Hepatocyte (in vitro differentiated cells): ENCODE data around the gene CCDC112. TPM values are rescaled to one million over a fixed set of nuclear protein-coding genes. Genes with fewer than 3 reads are reported as not detected.

Experiments used
- DNase-seq: peaks from one replicate; pipeline ENCODE4 v3.0.0-alpha.2; 2016; ENCODE audit warnings: low spot score
- H2AFZ ChIP-seq: fragments of 200-600 bp; sonication (generic); 2 replicates; pipeline ENCODE4 v1.6.0; 2016; ENCODE audit warnings: antibody characterized with exemption, mild to moderate bottlenecking
- H3K27ac ChIP-seq: fragments of 200-600 bp; sonication (generic); 2 replicates; pipeline ENCODE4 v1.5.1; 2016; ENCODE audit warnings: mild to moderate bottlenecking
- H3K27me3 ChIP-seq: fragments of 200-600 bp; sonication (generic); 2 replicates; pipeline ENCODE4 v1.6.1; 2016
- H3K36me3 ChIP-seq: fragments of 200-600 bp; sonication (generic); replicated peaks from 2 replicates; pipeline ENCODE4 v1.5.1; 2016; ENCODE audit warnings: low read depth; ENCODE audit not compliant: insufficient read depth
- H3K4me1 ChIP-seq: fragments of 200-600 bp; sonication (generic); 2 replicates; pipeline ENCODE4 v1.5.1; 2016; ENCODE audit warnings: mild to moderate bottlenecking, moderate library complexity; ENCODE audit not compliant: insufficient read depth
- H3K4me2 ChIP-seq: fragments of 200-600 bp; sonication (generic); 2 replicates; pipeline ENCODE4 v1.6.0; 2016
- H3K4me3 ChIP-seq: fragments of 200-600 bp; sonication (generic); 2 replicates; pipeline ENCODE4 v1.5.1; 2016; ENCODE audit warnings: mild to moderate bottlenecking
- H3K79me2 ChIP-seq: fragments of 200-600 bp; sonication (generic); 2 replicates; pipeline ENCODE4 v1.6.0; 2017; ENCODE audit warnings: mild to moderate bottlenecking
- H3K9me2 ChIP-seq: fragments of 200-600 bp; sonication (generic); replicated peaks from 2 replicates; pipeline ENCODE4 v1.6.0; 2017; ENCODE audit warnings: mild to moderate bottlenecking; ENCODE audit not compliant: insufficient read depth
- H3K9me3 ChIP-seq: fragments of 200-600 bp; sonication (generic); 2 replicates; pipeline ENCODE4 v1.5.1; 2016; ENCODE audit warnings: low read depth, mild to moderate bottlenecking
- H4K20me1 ChIP-seq: fragments of 200-600 bp; sonication (generic); 2 replicates; pipeline ENCODE4 v1.6.0; 2016; ENCODE audit warnings: mild to moderate bottlenecking; ENCODE audit not compliant: insufficient read depth, poor library complexity, severe bottlenecking
- CTCF ChIP-seq: fragments of 200-600 bp; sonication (generic); IDR thresholded peaks from 2 replicates; pipeline ENCODE4 v1.5.1; 2016; ENCODE audit warnings: antibody characterized with exemption, mild to moderate bottlenecking; ENCODE audit not compliant: poor library complexity
- EZH2 ChIP-seq: fragments of 200-600 bp; sonication (generic); IDR thresholded peaks from 2 replicates; pipeline ENCODE4 v1.6.1; 2016; ENCODE audit warnings: antibody characterized with exemption, mild to moderate bottlenecking, borderline replicate concordance
- EZH2phosphoT487 ChIP-seq: fragments of 200-600 bp; sonication (generic); IDR thresholded peaks from one replicate; pipeline ENCODE4 v1.6.1; 2018; ENCODE audit warnings: antibody characterized with exemption, mild to moderate bottlenecking, low read depth, moderate library complexity; ENCODE audit not compliant: unreplicated experiment, severe bottlenecking
- whole genome bisulfite sequencing: methylation state at CpG from one replicate; pipeline ENCODE4 v1.1.6; 2016; ENCODE audit warnings: low lambda C conversion rate; ENCODE audit errors: missing lambda C conversion rate; 5-methylcytosine and 5-hydroxymethylcytosine counted together
- polyA plus RNA-seq: library from polyadenylated mRNA; unstranded; fragments of >200 nt; fragmentation: Nextera tagmentation; extraction: Ambion mirVana; gene quantifications from 2 replicates; pipeline ENCODE4 v1.2.1, GENCODE V29; 2016
- total RNA-seq: library from RNA; depleted of rRNA; stranded (reverse); fragments of >200 nt; gene quantifications from 2 replicates; pipeline ENCODE4 v1.2.3, GENCODE V29; 2014

The CCDC112 gene
- total and polyA plus RNA-seq, 2 experiments from 2014 or later: 3.7 to 4.2 TPM

- H3K79me2 ChIP-seq: peaks cover 5% of the 10 kb centered on the region
- no peaks in the 10 kb centered on the region for H3K9me3 ChIP-seq
- no peak for DNase-seq
- H3K27ac ChIP-seq: no peak overlapping the region
- no peak overlapping the region for H3K4me2 ChIP-seq
- H3K9me2 ChIP-seq: no peaks in the 10 kb centered on the region
- no peaks in the 10 kb centered on the region for H3K4me1 ChIP-seq
- H2AFZ ChIP-seq: no peak overlapping the region
- no peak for TF ChIP-seq EZH2
- no peak for TF ChIP-seq CTCF
- TF ChIP-seq EZH2phosphoT487: no peak
- H4K20me1 ChIP-seq: no peaks in the 10 kb centered on the region
- no peak overlapping the region for H3K4me3 ChIP-seq
- 82% methylated on average over 4 of the region's 4 CpGs for WGBS
- H3K27me3 ChIP-seq: no peaks in the 10 kb centered on the region
- no peaks in the 10 kb centered on the region for H3K36me3 ChIP-seq
Measured at GRCh38 chr5:115241881-115242642, 54.4 kb downstream of the CCDC112 start.

GRCh38 chr5:115237066-115237465 is 59.4 kb downstream of the CCDC112 start:
- WGBS: 67% methylated on average over 3 of the region's 3 CpGs
- Histone ChIP-seq H3K4me1 (no peaks in the 10 kb centered on the region), H4K20me1 (no peaks in the 10 kb centered on the region), H3K4me2 (no peak overlapping the region), H3K36me3 (no peaks in the 10 kb centered on the region), H3K27ac (no peak overlapping the region), H3K27me3 (no peaks in the 10 kb centered on the region), H3K4me3 (no peak overlapping the region), H3K9me2 (no peaks in the 10 kb centered on the region), H2AFZ (no peak overlapping the region), H3K9me3 (peaks cover 4% of the 10 kb centered on the region), H3K79me2 (peaks cover 5% of the 10 kb centered on the region)
- TF ChIP-seq EZH2 (no peak), EZH2phosphoT487 (no peak)
- DNase-seq: no peak

GRCh38 chr5:115236599-115236998 is 59.9 kb downstream of the CCDC112 start:
- no peaks in the 10 kb centered on the region for H3K27me3 ChIP-seq
- no peak for DNase-seq
- H3K4me3 ChIP-seq: no peak overlapping the region
- H4K20me1 ChIP-seq: no peaks in the 10 kb centered on the region
- WGBS: 82% methylated on average over 2 of the region's 2 CpGs
- peaks cover 5% of the 10 kb centered on the region for H3K79me2 ChIP-seq
- H3K4me1 ChIP-seq: no peaks in the 10 kb centered on the region
- no peaks in the 10 kb centered on the region for H3K9me2 ChIP-seq
- H3K27ac ChIP-seq: no peak overlapping the region
- peaks cover 4% of the 10 kb centered on the region for H3K9me3 ChIP-seq
- TF ChIP-seq CTCF: no peak
- no peak for TF ChIP-seq EZH2
- no peak for TF ChIP-seq EZH2phosphoT487
- H3K36me3 ChIP-seq: no peaks in the 10 kb centered on the region
- no peak overlapping the region for H2AFZ ChIP-seq
- no peak overlapping the region for H3K4me2 ChIP-seq

- WGBS: 99% methylated on average over 4 of the region's 4 CpGs
- Histone ChIP-seq H3K36me3 (no peaks in the 10 kb centered on the region), H3K9me3 (peaks cover 4% of the 10 kb centered on the region), H3K4me1 (no peaks in the 10 kb centered on the region), H3K27me3 (no peaks in the 10 kb centered on the region), H3K4me2 (no peak overlapping the region), H3K9me2 (no peaks in the 10 kb centered on the region), H3K4me3 (no peak overlapping the region), H2AFZ (no peak overlapping the region), H3K27ac (no peak overlapping the region), H4K20me1 (no peaks in the 10 kb centered on the region), H3K79me2 (peaks cover 5% of the 10 kb centered on the region)
- TF ChIP-seq CTCF (no peak), EZH2 (no peak), EZH2phosphoT487 (no peak)
- DNase-seq: no peak
Measured at GRCh38 chr5:115231598-115231997, 64.9 kb downstream of the CCDC112 start.
